Stimulated activated CD8-positive, alpha-beta memory T cell treated with anti-CD3 and anti-CD28 coated beads, Interleukin-2, amount 100 ng/mL, for 1 hour (primary cell): ENCODE data around the gene CCDC102A.
"Not testable (repeated sequence)": the region's sequence is repeated elsewhere in the genome, so short reads cannot be mapped to it uniquely, and the experiment has no call there.

Experiments
- DNase-seq, 2 donors: peaks; one replicate each; pipeline ENCODE4 v3.0.0-alpha.2; 2020; ENCODE audit warnings: low read depth in 2 of 2

Gene CCDC102A

DNA sequence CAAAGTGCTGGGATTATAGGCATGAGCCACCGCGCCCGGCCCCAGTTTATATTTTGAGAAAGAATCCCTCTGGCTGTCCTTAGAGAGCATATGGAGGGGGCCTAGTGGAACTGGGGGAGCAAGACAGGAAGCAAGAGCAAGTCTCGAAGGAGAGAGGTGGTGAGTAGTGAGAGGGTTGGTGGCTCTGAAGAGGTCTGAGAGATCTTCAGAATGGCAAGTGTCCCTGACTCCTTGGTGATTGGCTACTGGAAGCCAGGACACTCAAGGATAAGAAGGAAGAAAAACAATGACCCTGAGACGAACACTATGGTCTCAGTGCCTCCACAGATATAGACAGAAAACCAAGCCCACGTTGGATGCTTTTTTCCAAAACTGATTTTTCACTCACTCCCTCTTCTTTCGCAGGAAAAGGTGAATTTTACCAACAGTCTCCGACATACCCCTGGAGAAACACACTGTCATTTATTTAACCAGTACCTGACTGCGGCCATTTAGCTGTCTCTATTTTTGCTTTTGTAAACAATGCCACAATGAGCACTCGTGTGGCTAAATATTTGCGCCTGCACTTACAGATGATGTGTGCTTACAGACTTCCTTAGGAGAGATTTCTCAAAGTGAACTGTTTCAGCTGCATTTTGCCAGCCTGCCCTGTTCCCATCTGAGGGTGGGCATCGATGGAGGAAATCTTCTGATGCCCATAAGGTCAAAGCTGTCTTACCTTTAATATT is 34.2 kb downstream of the CCDC102A start:
- DNase-seq: no peak

DNA sequence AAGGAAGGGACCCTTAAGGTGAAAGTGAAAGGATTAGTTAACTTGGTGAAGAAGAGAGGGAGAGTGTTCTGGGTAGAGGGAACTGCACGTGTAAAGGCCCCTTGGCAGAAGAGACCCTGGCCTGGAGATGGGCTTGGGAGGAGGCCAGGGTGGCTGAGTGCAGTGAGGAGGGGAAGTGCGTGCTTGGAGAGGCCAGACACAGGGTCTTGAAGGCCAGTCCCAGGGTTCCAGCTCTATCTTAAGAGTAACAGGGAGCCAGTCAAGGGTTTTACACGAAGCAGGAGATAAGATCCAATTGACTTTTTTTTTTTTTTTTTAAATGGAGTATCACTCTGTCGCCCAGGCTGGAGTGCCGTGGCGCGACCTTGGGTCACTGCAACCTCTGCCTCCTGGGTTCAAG is 34.9 kb downstream of the CCDC102A start:
- no peak for DNase-seq

DNA sequence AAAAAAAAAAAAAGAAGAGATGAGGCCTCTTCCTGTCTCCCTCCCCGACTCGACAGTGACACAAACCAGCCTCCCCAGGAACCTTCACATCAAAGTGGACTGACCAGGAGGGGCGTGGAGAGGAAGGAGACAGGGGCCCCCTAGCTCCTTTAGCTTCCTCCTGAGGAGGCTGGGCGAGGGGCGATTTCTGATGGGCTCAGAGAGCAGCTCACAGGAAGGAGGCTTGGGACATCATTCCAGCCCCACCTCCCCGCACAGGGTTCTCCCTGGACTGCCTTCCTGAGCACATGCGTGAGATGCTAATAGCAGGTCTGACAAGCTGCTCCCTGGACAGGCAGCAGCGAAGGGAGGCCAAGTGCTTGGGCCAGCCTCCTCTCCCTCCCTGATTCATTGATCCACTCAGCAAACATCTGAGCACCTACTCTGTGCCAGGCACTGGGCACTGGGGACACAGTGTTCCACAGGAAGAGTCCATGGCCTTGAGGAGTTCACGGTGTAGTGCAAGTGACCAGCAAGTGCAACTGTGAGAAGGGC is 35.7 kb downstream of the CCDC102A start:
- DNase-seq: no peak

DNA sequence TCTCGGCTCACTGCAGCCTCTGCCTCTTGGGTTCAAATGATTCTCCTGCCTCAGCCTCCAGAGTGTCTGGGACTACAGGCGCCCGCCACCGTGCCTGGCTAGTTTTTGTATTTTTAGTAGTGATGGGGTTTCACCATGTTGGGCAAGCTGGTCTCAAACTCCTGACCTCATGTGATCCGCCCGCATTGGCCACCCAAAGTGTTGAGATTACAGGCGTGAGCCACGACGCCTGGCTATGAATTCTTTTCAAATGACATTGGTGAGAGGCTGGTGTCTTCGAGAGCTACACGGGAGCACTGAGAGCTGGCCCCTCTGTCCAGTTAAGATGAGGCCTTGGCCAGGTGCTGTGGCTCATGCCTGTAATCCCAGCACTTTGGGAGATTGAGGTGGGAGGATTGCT is 36.4 kb downstream of the CCDC102A start:
- DNase-seq: not testable (repeated sequence)

DNA sequence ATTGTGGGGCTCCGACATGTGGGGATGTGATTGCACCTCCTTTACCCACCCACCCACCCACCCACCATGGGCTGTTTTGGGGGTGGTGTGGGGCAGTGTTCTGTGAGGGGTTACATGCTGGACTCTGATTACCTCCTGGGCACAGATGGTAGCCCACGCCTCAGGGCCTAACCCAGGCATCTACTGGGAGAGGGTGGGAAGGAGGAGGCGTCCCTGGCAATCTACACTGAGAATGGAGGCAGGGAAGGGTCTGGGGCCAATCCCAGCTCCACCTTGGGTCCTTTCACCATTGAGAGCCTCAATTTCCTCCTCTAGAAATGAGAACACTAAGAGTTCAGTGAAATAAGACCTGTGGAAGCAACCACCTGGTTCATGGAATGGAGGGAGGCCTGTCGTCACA is 38.3 kb downstream of the CCDC102A start:
- no peak for DNase-seq

DNA sequence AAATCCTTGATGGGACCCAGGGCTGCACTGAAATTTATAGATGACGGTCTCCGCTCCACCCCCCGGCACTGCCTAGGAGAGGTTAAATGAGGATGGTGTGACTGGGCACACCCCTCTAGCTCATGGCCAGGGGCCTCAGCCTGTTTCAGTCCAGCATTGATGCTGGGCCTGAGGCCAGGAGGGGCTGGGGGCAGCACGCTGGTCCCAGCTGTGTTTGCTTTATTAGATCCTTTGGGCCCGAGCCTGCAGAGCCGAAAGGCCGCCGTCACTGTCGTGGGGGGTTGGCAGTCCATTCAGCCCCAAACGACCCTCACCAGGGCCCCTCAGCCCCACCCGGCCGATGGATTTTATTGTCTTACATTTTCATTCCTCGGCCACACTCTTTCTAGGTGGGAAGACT is 39.2 kb downstream of the CCDC102A start:
- DNase-seq: no peak

DNA sequence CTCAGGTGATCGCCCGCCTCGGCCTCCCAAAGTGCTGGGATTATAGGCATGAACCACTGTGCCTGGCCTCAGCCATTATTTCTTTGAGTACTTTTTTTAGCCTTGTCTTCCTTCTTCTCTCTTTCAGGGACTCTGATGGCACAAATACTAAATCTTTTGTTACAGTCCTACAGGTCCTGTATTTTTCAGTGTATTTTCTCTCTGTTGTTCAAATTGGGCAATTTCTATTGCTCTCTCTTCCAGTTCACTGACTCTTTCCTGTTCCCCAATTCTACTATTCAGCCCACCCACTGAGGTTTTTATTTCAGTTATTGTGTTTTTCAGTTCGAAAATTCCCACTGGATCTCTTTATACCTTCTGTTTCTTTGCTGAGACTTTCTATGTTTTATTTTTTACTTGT is 42.6 kb downstream of the CCDC102A start:
- DNase-seq: no peak

DNA sequence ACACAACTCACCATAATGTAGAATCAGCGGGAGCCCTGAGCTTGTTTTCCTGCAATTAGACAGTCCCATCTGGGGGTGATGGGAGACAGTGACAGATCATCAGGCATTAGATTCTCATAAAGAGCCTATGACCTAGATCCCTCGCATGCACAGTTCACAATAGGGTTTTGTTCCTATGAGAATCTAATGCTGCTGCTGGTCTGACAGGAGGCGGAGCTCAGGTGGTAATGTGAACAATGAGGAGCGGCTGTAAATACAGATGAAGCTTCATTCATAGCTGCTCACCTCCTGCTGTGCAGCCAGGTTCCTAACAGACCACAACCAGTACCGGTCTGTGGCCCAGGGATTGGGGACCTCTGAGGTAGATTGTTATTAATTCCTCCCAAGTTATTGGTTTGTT is 47.1 kb downstream of the CCDC102A start:
- no peak for DNase-seq

DNA sequence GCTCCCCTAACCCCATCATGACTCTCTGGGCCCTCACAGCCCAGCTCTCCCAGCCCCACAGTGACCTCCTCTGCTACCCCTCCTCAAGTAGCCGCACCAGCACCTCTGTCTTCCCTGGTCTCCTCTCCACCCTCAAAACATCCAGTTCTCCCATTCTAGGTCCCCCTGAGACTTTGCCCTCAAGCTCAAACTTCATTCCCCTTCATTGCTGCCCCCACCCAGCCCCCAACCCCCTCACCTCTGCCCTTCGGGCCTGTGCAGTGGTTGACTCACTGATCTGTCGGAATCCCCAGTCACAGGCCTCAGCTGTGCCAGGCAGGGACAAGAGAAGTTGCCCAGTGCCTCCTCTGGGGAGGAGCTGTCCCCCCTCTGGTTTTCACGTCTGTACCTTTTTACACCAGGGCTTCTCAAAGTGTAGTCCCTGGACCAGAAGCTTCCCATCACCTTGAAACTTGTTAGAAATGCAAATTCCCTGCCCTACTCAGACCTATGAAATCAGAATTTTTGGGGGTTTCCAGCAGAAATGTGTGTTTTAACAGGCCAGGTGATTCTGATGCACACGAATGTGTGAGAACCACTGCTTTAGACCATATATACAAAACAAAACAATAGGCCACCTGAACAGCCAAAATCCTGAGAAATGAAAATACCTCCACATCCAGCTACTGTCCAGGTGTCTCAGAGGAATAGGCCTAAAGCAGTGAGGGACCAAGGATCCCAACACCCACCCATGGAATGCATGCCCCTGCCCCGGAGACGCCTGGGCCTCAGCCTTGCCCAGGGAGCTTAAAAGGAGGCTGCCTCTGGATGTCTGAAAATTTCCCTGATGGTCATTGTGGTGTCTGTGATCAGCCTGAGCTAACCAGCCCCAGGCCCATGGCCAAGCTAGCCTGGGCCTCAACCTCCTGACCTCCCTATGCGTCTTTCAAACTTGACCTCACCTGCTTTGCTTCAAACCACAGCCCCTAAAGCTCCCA is 49.2 kb downstream of the CCDC102A start:
- DNase-seq: no peak

DNA sequence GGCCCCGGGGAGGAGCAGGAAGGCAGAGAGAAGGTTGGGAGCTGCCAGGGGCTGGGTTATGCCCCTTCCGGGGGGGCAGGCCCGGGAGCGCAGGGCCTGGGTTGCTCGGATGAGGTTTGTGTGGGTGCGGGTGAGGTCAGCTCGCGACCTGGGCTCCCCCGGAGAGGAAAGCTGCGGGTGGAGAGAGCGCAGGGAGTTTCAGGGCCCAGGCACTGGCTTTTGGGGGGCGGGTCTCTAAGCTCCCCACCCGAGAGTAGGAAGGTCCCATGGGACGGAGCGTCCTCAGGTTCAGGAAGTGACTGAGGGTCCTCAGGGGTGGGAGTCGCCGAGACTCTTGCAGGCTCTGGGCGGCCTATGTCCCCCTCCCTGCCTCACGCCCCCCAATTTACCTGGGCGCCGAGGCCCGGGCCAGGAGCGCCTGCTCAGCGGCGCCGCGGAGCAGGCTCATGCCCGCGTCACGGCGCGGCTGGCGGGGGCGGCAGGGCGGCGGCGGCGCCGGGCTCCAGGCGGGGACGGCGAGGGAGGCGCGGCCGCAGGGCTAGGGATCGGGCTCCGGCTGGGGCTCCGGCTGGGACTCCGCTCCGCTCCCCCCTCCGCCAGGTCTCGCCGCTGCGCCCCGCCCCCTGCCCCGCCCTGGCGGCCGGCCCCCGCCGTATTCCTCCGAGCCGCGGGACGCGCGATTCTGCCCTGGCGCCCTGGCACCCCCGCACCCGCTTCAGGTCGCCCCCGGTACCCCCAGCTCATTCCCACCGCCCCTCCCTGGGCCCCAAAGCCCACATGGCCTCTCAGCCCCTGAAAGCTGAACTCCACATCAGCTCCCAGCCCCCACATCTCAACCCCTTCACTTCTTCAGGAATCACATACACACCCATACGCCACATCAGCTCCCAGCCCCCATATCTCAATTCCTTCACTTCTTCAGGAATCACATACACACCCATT is 50.2 kb downstream of the CCDC102A start, which contains the start of gene DOK4:
TSS of gene DOK4 (minus strand) at position 578 of the 942 bp plus-strand sequence. CDS start 6,986 bp downstream, outside the sequence.
- DNase-seq: peak; percentile 64 to 73

DNA sequence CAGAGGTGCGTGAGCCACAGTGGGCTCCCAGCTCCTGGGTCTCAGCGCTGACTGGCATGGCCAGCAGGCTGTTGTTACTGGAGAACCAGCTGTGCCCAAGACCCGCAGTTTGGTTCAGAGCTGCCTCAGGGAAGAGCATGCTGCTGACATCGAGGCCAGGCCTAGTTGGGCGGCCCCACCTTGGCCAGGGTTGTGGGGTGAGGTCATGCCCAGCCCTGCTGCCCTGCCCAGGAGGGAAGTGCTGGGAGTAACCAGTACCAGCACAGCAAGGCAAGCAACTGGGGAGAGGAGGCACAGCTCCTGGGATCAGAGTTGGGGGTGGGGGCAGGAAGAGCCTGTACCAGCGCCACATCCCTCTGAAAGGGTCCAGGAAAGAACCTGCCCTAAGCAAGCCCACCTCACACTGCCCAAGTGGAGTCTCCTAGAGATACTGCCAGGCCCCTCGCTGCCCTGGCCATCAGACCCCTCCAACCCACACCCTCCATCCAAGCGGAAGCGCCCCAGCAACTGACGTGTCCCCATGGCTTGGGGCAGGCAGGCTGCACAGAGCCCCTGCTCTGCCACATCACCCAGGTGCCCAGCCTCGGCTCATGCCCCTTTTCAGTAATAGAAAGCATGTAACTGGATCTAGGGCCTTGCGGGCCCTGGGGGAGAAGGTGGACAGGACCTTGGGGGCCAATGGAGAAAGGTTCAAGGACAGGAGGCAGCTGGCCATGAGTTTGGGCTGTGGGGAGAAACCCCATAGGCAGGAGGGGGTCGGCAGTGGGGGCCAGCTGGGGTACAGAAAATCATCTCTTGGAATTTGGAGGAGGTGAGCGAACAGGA is 51.1 kb downstream of the CCDC102A start:
- no peak for DNase-seq

DNA sequence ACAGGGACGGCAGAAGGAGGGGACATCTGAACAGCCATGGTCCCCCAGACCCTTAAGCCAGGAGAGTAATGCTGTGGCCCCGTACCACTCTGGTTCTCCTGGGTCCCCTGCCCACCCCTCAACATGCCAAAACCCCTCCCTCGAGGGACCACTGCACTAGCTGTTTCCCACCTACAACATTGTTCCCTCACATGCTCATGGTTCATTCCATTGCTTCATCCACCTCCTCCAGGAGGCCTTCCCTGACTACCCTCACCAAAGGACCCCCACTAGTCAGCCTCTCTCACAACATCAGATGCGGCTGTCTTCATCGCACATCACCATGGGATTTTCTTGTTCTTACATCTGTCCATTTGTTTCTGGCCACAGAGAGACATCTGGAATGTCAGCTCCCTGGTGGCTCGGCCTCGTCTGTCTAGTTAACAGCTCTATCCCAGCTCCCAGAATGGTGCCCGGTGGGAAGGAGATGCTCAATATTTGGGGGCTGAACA is 51.8 kb downstream of the CCDC102A start:
- DNase-seq: no peak

DNA sequence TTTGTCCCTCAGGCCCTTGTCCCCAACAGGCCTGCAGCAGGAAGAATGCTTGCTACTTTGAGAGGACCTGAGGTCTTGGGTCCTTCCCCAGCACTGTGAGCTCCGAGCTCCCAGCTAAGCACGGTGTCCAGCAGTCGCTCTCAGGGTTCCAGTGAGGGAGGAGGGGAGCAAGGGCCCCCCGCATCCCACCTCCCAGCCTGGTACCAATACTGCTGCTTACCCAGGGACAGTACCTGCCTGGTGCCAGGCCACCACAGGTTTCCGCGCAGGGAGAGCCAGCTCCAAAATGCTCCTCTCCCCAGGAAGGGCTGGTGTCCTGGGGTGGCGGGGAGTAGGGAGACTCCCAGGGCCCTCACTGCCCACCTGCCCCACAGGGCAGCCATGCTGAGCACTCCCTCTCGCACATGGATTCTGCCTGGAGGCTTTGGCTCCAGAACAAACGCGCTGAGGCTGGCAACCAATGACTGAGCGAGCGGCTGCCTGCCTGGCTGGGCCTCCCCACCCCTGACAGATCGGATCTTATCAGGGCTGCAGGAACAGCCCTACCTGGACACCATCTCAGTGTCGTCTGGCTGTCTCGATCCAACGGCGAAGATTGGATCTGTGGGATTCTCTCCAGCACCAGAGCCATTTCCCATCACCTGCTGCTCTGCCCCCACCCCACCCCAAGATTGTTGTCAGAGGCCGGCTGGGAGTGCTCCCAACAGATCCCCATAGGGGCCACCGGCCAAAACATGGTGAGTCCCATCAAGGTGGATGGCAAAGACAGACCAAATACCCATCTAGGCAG is 52.5 kb downstream of the CCDC102A start:
- no peak for DNase-seq

DNA sequence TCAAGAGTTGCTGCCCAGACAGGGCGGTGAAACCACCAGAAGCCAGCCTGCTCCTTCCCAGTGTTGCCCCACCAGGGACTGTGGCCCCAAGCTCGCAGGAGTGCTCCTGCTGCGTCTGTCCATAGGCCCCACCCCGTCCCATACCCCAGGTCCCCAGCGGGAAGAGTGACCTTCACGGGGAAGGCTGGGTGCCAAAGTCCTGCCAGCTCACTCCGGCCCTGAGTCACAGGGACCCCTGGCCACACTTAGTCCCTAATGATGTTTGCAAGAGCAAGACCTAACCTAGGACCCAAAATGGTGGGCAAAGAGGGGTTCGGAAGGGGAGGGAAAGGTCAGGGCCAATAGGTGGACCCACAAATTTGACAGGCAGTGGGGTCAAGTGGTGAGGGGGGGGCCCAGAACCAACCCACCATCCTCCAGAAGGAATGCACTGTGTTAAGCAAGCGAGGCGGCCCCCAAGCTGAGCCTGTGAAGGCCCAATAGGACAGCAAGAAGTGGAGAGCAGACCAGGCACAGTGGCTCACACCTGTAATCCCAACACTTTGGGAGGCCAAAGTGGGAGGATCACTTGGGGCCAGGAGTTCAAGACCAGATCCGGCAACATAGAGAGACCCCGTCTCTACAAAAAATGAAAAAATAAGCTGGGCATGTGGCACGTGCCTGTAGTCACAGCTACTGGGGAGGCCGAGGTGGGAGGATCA is 53.4 kb downstream of the CCDC102A start:
- no peak for DNase-seq

DNA sequence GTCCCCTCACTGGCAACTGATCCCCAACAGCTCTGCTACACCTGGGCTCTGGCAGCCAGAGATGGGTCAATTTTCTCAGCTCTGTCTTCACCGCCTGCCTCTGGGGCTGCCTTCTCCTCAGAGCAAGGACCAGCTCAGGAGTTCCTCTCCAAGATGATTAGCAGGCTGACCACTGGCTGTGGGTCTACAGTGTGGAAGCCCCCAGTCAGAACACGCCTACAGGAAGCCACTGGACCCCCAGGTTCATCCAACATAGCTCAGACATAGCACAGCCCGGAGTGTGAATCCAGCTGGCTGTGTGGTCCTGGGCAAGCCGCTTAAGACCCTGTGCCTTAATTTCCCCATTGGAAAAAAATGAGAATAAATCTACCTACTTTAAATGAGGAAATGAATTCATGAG is 55.0 kb downstream of the CCDC102A start:
- no peak for DNase-seq

DNA sequence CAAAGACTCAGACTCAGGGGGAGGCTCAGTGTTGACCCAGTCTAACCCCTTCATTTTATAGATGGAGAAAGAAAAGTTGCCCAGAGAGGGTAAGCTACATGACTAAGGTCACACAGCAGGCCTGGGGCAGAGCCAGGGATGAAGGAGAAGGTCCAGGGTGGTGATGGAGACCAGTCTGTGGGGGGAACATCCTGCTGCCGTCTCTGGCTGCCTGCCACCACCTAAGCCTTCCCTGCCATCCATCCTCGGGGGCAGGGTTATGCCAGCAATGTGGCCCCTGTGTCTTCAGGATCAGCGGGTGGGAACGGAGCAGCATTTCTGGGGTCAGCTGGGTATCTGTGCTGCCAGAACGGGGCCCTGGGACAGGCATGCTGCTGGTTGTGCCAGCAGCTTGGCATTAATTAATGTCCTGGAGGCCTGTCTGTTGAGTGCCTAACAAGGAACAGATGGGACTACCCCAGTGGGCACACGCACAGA is 55.6 kb downstream of the CCDC102A start:
- no peak for DNase-seq

DNA sequence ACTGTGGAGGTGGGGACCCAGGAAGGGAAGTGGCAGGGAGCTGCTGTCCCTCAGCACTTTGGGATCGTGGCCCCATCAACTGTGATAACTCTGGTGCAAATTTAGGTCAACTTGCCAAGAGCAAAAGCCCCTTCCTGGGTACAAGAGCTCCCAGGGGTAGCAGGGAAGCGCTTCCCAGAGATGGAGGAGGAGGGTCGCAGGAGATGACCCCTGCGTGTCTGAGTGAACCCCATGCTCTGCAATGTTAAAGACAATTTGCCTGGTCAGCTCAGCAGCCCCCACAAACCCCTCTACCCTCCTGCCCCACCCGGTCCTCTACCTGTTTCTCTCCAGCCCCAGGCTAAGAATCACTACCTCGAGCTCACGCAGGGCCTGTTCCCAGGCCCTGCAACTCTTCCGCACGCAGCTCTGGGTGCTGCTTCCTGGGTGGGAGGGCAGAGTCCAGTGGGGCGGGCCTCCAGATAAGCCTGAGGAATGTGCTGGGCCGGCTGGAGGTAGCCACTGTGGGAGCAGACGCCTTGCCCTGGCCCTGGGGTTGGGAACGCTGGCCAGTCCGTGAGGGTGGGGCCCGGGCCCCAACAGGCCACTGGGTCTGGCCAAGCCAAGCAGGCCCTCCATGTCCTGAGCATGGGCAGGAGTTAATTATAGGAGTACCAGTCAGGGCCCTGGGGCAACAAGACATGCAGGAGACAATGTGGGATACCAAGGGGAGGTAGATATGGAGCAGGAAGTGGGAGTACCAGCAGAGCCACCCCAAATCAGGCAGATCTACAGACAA is 56.2 kb downstream of the CCDC102A start:
- DNase-seq: no peak
